GM12872 (cell line): Measurements from ENCODE around the gene RIPOR2.

Experiments used
- CTCF ChIP-seq: IDR thresholded peaks from 3 replicates; pipeline ENCODE4 v1.5.1; 2011; ENCODE audit warnings: low read depth, mild to moderate bottlenecking, low read length, moderate library complexity; ENCODE audit not compliant: insufficient read depth

Gene RIPOR2

GRCh38 chr6:24755279-24755678 lies 180.5 kb downstream of the RIPOR2 start:
- no peak for TF ChIP-seq CTCF
